ENCODE data around the gene NTM. TPM values are rescaled to one million over a fixed set of nuclear protein-coding genes. Genes with fewer than 3 reads are reported as not detected.

Gene NTM
- total and polyA plus RNA-seq, 12 donors: 0.43 to 3.0 (median 1.3) TPM

DNA sequence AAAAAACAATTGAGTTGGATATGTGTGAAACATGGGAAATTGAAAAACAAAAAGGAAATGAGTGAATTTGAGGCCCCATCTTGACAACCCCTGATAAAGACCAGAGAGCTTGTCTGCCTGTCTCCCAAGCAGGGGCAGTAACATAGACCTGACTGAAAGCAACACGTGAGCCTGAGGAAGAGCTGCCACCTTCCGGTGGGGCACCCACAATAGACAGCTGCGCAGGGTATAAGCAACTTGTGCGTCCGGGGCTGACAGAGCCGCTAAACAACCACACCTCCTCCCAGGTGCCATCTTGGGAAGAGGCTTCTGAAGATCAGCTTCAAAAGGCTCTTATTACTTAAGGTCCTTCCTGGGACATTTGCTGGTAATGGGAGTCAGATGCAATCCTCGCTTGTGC is 166.8 kb downstream of the NTM start:
- intact Hi-C loops (cut with DNase I): no loop called here
- 79 to 80% methylated on average over 7 of the region's 7 CpGs for WGBS, 2 donors
- Histone ChIP-seq H3K4me1 (no peaks in the 10 kb centered on the region), H3K4me3 (no peak overlapping the region), H3K27ac (no peak overlapping the region), H3K27me3 (peaks cover 0 to 42% (median 38%) of the 10 kb centered on the region in 7 donors), H3K36me3 (no peaks in the 10 kb centered on the region), H3K9me3 (peaks cover 0 to 11% (median 0%) of the 10 kb centered on the region in 11 donors)
- TF ChIP-seq, protein P1, sequence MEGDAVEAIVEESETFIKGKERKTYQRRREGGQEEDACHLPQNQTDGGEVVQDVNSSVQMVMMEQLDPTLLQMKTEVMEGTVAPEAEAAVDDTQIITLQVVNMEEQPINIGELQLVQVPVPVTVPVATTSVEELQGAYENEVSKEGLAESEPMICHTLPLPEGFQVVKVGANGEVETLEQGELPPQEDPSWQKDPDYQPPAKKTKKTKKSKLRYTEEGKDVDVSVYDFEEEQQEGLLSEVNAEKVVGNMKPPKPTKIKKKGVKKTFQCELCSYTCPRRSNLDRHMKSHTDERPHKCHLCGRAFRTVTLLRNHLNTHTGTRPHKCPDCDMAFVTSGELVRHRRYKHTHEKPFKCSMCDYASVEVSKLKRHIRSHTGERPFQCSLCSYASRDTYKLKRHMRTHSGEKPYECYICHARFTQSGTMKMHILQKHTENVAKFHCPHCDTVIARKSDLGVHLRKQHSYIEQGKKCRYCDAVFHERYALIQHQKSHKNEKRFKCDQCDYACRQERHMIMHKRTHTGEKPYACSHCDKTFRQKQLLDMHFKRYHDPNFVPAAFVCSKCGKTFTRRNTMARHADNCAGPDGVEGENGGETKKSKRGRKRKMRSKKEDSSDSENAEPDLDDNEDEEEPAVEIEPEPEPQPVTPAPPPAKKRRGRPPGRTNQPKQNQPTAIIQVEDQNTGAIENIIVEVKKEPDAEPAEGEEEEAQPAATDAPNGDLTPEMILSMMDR (IDR thresholded peaks at IDR 0.05): no peak
- ATAC-seq: no peak
- no peak for DNase-seq

DNA sequence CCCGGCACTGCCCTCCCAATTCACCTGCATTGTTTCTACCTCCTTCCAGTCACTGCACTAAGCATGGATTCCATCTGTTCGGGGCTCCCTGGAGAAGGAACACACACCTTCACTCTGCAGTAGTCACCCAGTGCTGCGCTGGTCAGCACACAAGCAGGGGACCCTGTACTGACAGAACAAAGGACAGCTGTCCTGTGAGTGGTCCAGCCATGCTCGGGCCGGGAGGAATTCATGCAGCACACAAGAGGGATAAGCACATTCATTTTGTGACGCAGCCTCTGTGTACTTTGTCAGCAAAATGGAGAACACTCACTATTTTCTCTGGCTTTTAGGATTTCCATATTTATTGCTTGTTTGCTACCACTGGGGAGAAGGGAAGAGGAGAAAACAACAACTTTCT is 167.3 kb downstream of the NTM start:
- intact Hi-C loops (cut with DNase I): no loop called here
- H3K27ac ChIP-seq: no peak overlapping the region
- no peak overlapping the region for H3K4me3 ChIP-seq
- TF ChIP-seq, protein P1 (IDR thresholded peaks at IDR 0.05): no peak
- ATAC-seq (no peak), DNase-seq (no peak)
- H3K36me3 ChIP-seq: no peaks in the 10 kb centered on the region
- H3K4me1 ChIP-seq: no peaks in the 10 kb centered on the region
- WGBS, 2 donors: 27 to 33% methylated on average over 6 of the region's 6 CpGs
- peaks cover 0 to 42% (median 38%) of the 10 kb centered on the region in 7 donors for H3K27me3 ChIP-seq
- peaks cover 0 to 11% (median 0%) of the 10 kb centered on the region in 11 donors for H3K9me3 ChIP-seq

DNA sequence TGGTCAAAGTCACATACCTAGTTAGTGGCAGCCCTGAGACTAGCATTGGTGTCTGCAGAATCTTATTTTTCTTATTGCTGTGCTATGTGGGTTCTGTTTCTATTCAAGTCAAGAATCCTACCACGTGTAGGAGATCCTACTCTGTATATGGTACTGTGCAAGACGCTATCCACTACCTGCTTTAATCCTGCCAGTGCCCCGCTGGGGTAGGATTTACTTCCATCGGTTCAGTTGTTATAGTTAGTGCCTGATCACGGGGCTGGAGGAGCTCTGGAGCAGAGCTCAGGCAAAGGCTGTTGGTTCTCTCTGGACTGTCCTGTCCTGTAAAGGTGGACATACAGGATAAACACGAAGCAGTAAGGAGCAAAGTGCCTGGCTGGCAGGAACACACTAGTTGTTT is 167.9 kb downstream of the NTM start:
- intact Hi-C loops (cut with DNase I): no loop called here
- H3K27me3 ChIP-seq: peaks cover 0 to 44% (median 42%) of the 10 kb centered on the region in 7 donors

DNA sequence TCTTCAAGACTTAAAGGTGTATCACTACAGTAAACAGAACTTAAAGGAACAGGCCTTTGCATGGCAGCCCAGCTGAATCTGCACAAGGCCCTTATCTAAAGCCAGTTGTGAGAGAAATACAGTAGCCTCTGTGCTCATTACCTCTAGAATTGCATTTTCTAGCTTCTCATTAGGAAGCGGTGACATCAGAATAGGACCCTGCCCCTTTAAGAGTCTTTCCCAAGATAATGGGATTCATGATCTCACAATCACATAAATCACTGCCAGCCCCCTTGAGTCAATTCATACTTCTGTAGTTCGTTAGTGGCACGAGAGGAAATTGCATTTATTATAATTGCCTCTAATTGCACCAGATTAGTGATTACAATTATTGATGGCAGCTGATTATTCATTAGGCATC is 170.3 kb downstream of the NTM start:
- Histone ChIP-seq H3K36me3 (no peaks in the 10 kb centered on the region), H3K27ac (no peak overlapping the region), H3K4me1 (no peaks in the 10 kb centered on the region), H3K27me3 (peaks cover 0 to 48% (median 41%) of the 10 kb centered on the region in 7 donors), H3K9me3 (peaks cover 0 to 11% (median 0%) of the 10 kb centered on the region in 11 donors), H3K4me3 (no peak overlapping the region)
- intact Hi-C loops (cut with DNase I): no loop called here
- TF ChIP-seq, protein P1 (IDR thresholded peaks at IDR 0.05): no peak
- DNase-seq (no peak), ATAC-seq (no peak)
- WGBS, 2 donors: 84 to 92% methylated on average over 3 of the region's 3 CpGs

More for the DNA sequence above, 167.9 kb downstream of the NTM start:
- DNase-seq (no peak), ATAC-seq (no peak)
- TF ChIP-seq, protein P1 (IDR thresholded peaks at IDR 0.05): no peak
- no peak overlapping the region for H3K27ac ChIP-seq
- H3K4me3 ChIP-seq: no peak overlapping the region
- no peaks in the 10 kb centered on the region for H3K36me3 ChIP-seq
- H3K4me1 ChIP-seq: no peaks in the 10 kb centered on the region
- WGBS, 2 donors: 60 to 66% methylated on average over 6 of the region's 6 CpGs
- peaks cover 0 to 11% (median 0%) of the 10 kb centered on the region in 11 donors for H3K9me3 ChIP-seq
